ENCODE data around the gene EFNB1. TPM values are rescaled to one million over a fixed set of nuclear protein-coding genes. Genes with fewer than 3 reads are reported as not detected.

Gene EFNB1
- total and polyA plus RNA-seq, 9 donors = 9.3 to 47.5 (median 26.2) TPM

- no peak overlapping the region for H3K4me3 ChIP-seq
- DNase-seq = no peak
- H3K27me3 ChIP-seq = no peaks in the 10 kb centered on the region
- no peak overlapping the region for H3K27ac ChIP-seq
- H3K36me3 ChIP-seq = no peaks in the 10 kb centered on the region
- intact Hi-C loops (cut with DNase I) = no loop called here
- TF ChIP-seq CTCF (IDR thresholded peaks at IDR 0.05) (no peak), EP300 (IDR thresholded peaks at IDR 0.05) (no peak), POLR2A (IDR thresholded peaks at IDR 0.05) (no peak)
- no peaks in the 10 kb centered on the region for H3K4me1 ChIP-seq (ENCODE audit: insufficient read depth)
- 58 to 76% (median 62%) methylated on average over 3 of the region's 3 CpGs for WGBS, 3 donors
- no peaks in the 10 kb centered on the region for H3K9me3 ChIP-seq
These were observed 41.5 kb downstream of the EFNB1 start for GRCh38 chrX:68870357-68870756.

- 31 to 50% (median 43%) methylated on average over 2 of the region's 2 CpGs for WGBS, 3 donors
- H3K27me3 ChIP-seq = no peaks in the 10 kb centered on the region
- H3K4me1 ChIP-seq (ENCODE audit: insufficient read depth) = no peaks in the 10 kb centered on the region
- intact Hi-C loops (cut with DNase I) = no loop called here
- no peak for DNase-seq
- no peaks in the 10 kb centered on the region for H3K36me3 ChIP-seq
- no peak overlapping the region for H3K27ac ChIP-seq
- TF ChIP-seq POLR2A (IDR thresholded peaks at IDR 0.05) = no peak
- no peaks in the 10 kb centered on the region for H3K9me3 ChIP-seq
- H3K4me3 ChIP-seq = no peak overlapping the region
These were observed 43.4 kb downstream of the EFNB1 start for GRCh38 chrX:68872171-68872570.

- no peak overlapping the region for H3K4me3 ChIP-seq
- H3K27ac ChIP-seq = no peak overlapping the region
- intact Hi-C loops (cut with DNase I) = no loop called here
- no peak for TF ChIP-seq EP300 (IDR thresholded peaks at IDR 0.05)
- TF ChIP-seq POLR2A (IDR thresholded peaks at IDR 0.05) = no peak
- TF ChIP-seq CTCF (IDR thresholded peaks at IDR 0.05) = no peak
- DNase-seq = no peak
- WGBS, 3 donors = 75 to 90% (median 76%) methylated on average over 3 of the region's 3 CpGs
- H3K36me3 ChIP-seq = no peaks in the 10 kb centered on the region
- H3K9me3 ChIP-seq = no peaks in the 10 kb centered on the region
- H3K4me1 ChIP-seq (ENCODE audit: insufficient read depth) = no peaks in the 10 kb centered on the region
- no peaks in the 10 kb centered on the region for H3K27me3 ChIP-seq
These were observed 45.3 kb downstream of the EFNB1 start for GRCh38 chrX:68874076-68874475.

GRCh38 chrX:68876731-68877130 is 47.9 kb downstream of the EFNB1 start:
- H3K27ac ChIP-seq = no peak overlapping the region
- 75 to 85% (median 80%) methylated on average over 5 to 6 of the region's 6 CpGs for WGBS, 3 donors
- TF ChIP-seq CTCF (IDR thresholded peaks at IDR 0.05) = no peak
- TF ChIP-seq POLR2A (IDR thresholded peaks at IDR 0.05) = no peak
- TF ChIP-seq EP300 (IDR thresholded peaks at IDR 0.05) = no peak
- no peaks in the 10 kb centered on the region for H3K9me3 ChIP-seq
- H3K36me3 ChIP-seq = no peaks in the 10 kb centered on the region
- no peak for DNase-seq
- H3K4me3 ChIP-seq = no peak overlapping the region
- no peaks in the 10 kb centered on the region for H3K27me3 ChIP-seq
- H3K4me1 ChIP-seq (ENCODE audit: insufficient read depth) = no peaks in the 10 kb centered on the region
- intact Hi-C loops (cut with DNase I) = no loop called here

- intact Hi-C loops (cut with DNase I) = no loop called here
- TF ChIP-seq EP300 (IDR thresholded peaks at IDR 0.05) (no peak), CTCF (IDR thresholded peaks at IDR 0.05) (no peak), POLR2A (IDR thresholded peaks at IDR 0.05) (no peak)
- no peak overlapping the region for H3K27ac ChIP-seq
- no peak for DNase-seq
- no peaks in the 10 kb centered on the region for H3K36me3 ChIP-seq
- H3K9me3 ChIP-seq = no peaks in the 10 kb centered on the region
- H3K4me3 ChIP-seq = no peak overlapping the region
- 74 to 82% (median 81%) methylated on average over 9 of the region's 9 CpGs for WGBS, 3 donors
- no peaks in the 10 kb centered on the region for H3K27me3 ChIP-seq
- H3K4me1 ChIP-seq (ENCODE audit: insufficient read depth) = no peaks in the 10 kb centered on the region
These were observed 48.8 kb downstream of the EFNB1 start for GRCh38 chrX:68877606-68878005.

Data from ovary (tissue), 9 donors.